IPS-18c (cell line): ENCODE measurements around the gene AMFR.
A peak's percentile ranks its signal among the peaks of the same experiment; 100 is the strongest.

Experiments used
- H3K4me3 ChIP-seq: 2 replicates; pipeline ENCODE4 v1.7.0; 2013; ENCODE audit warnings: low read depth, mild to moderate bottlenecking, low read length, moderate library complexity; ENCODE audit not compliant: insufficient read depth
- H3K9me3 ChIP-seq: one replicate; pipeline ENCODE4 v1.6.1; 2013; ENCODE audit warnings: mild to moderate bottlenecking, low read length, moderate library complexity; ENCODE audit not compliant: control insufficient read depth, insufficient read depth

Gene AMFR

GRCh38 chr16:56436258-56436657 is 10.9 kb upstream of the AMFR start:
- H3K9me3 ChIP-seq, result no peaks in the 10 kb centered on the region
- H3K4me3 ChIP-seq, result no peak overlapping the region

GRCh38 chr16:56428091-56428490 is 2.7 kb upstream of the AMFR start:
- no peaks in the 10 kb centered on the region for H3K9me3 ChIP-seq
- H3K4me3 ChIP-seq, result no peak overlapping the region

GRCh38 chr16:56426585-56426984 is 1.2 kb upstream of the AMFR start:
- Histone ChIP-seq H3K4me3 (no peak overlapping the region), H3K9me3 (no peaks in the 10 kb centered on the region)

GRCh38 chr16:56424791-56425438 is 430 bp downstream of the AMFR start:
- H3K4me3 ChIP-seq, result peak overlapping the region; percentile 74

GRCh38 chr16:56424404-56424764 is 961 bp downstream of the AMFR start:
- Histone ChIP-seq H3K9me3 (no peaks in the 10 kb centered on the region), H3K4me3 (peak overlapping the region; percentile 74)

More at GRCh38 chr16:56424791-56425438, 430 bp downstream of the AMFR start:
- H3K9me3 ChIP-seq, result no peaks in the 10 kb centered on the region

GRCh38 chr16:56423584-56424403 is 1.6 kb downstream of the AMFR start:
- Histone ChIP-seq H3K4me3 (peak overlapping the region; percentile 74), H3K9me3 (no peaks in the 10 kb centered on the region)

GRCh38 chr16:56422896-56423441 is 2.4 kb downstream of the AMFR start:
- Histone ChIP-seq H3K9me3 (no peaks in the 10 kb centered on the region), H3K4me3 (no peak overlapping the region)

- Histone ChIP-seq H3K9me3 (no peaks in the 10 kb centered on the region), H3K4me3 (no peak overlapping the region)
These were observed 3.2 kb downstream of the AMFR start for GRCh38 chr16:56421976-56422669.

GRCh38 chr16:56421313-56421712 is 4.0 kb downstream of the AMFR start:
- H3K4me3 ChIP-seq, result no peak overlapping the region
- no peaks in the 10 kb centered on the region for H3K9me3 ChIP-seq

GRCh38 chr16:56420613-56421012 is 4.7 kb downstream of the AMFR start:
- Histone ChIP-seq H3K9me3 (no peaks in the 10 kb centered on the region), H3K4me3 (no peak overlapping the region)

GRCh38 chr16:56419740-56420548 is 5.4 kb downstream of the AMFR start:
- H3K9me3 ChIP-seq, result no peaks in the 10 kb centered on the region
- H3K4me3 ChIP-seq, result no peak overlapping the region

- Histone ChIP-seq H3K9me3 (no peaks in the 10 kb centered on the region), H3K4me3 (no peak overlapping the region)
These were observed 8.2 kb downstream of the AMFR start for GRCh38 chr16:56417138-56417537.

GRCh38 chr16:56415875-56416274 is 9.5 kb downstream of the AMFR start:
- no peaks in the 10 kb centered on the region for H3K9me3 ChIP-seq
- H3K4me3 ChIP-seq, result no peak overlapping the region

- Histone ChIP-seq H3K9me3 (no peaks in the 10 kb centered on the region), H3K4me3 (no peak overlapping the region)
These were observed 11.0 kb downstream of the AMFR start for GRCh38 chr16:56414366-56414765.

- no peak overlapping the region for H3K4me3 ChIP-seq
These were observed 12.0 kb downstream of the AMFR start for GRCh38 chr16:56413381-56413780.

GRCh38 chr16:56411624-56412023 is 13.7 kb downstream of the AMFR start:
- no peak overlapping the region for H3K4me3 ChIP-seq
- H3K9me3 ChIP-seq, result no peaks in the 10 kb centered on the region

More at GRCh38 chr16:56413381-56413780, 12.0 kb downstream of the AMFR start:
- H3K9me3 ChIP-seq, result no peaks in the 10 kb centered on the region

GRCh38 chr16:56411123-56411522 is 14.2 kb downstream of the AMFR start:
- H3K4me3 ChIP-seq, result no peak overlapping the region
- no peaks in the 10 kb centered on the region for H3K9me3 ChIP-seq
